NK-92 (cell line): ENCODE results near the gene RBX1.
"Not testable (repeated sequence)": the region's sequence is repeated elsewhere in the genome, so short reads cannot be mapped to it uniquely, and the experiment has no call there.

Source experiments
- DNase-seq: peaks from one replicate; lab custom pipeline; 2025; ENCODE audit not compliant: unreplicated experiment; lab: John Stamatoyannopoulos, UW

Gene RBX1

DNA sequence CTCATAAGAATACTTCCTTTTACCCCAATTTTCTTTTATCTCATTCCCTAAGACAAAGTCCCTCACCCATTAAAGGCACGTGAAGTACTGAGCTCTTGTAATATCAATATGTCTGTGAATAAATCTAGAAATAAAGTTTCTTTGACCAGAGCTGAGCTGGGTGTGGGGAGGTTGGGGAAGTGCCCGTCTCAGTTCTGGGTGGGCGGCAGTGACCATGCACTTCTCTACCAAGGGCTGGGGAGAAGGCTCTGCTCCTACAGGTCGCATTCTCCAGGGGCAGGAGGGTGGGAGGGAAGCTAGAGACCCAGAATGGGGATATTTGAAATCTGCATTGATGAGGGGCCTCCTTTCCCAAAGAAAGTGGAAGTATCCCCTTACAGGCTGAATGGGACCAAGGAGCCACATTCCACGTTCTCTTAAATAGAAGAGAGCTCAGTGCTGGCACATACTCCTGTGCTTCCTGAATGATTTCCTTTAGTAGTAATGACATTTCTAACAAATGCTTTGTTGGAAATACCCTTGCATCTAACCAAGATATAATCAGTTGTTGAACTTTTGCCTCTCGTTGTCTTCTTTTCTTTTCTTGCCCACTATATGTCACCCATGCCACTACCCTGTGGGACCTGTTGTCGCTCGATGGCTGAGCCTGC, 16.1 kb downstream of the RBX1 start:
- DNase-seq = no peak

DNA sequence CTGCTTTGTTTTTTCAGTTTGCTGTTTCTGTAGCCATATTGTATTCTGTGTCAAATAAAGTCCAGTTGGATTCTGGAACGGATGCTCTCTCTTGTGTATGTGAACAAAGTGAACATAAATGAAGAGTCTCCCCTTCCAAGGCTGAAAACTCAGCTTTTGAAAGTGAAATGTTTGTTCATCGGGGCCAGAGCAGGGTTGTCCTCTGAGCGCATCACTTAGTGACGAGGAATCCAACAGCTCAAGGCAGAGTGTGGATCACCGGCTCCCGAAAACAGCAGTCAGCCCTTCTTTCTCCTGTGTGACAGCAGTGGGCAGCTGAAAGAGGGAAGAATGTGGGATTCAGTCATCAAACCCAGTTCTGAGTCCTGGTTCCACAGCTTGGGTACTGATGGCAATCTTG, 21.4 kb downstream of the RBX1 start:
- no peak for DNase-seq

DNA sequence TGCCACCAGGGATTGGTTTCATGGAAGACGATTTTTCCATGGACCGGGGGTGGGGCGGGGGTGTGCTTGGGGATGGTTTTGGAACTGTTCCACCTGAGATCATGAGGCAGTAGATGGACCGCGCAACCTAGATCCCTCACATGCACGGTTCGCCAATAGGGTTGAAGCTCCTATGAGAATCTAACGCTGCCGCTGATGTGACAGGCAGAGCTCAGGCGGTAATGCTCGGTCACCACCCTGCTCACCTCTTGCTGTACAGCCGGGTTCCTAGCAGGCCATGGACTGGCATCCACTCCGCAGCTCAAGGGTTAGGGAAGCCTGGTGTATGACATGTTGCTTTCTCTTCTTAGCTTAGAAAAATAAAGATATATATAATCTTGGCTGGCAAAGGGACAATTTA, 22.0 kb downstream of the RBX1 start:
- no peak for DNase-seq

DNA sequence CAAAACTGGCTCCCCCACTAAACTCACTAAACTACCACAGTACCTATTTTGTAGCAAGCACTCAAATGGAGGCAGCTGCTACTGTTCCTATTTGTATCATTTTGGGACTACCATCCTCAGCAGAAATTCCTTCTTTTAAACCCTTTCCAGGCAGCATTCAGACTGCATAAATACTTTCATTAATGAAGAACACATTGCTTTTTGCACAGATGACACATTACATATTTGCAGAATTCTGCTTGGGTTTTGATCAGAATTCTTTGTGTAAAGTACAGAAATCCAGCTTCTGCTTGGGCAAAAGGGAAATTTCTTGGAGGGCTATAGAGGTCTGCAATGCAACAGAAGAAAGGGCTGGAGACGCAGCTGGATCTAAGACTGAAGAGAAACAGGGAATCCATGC, 24.2 kb downstream of the RBX1 start:
- no peak for DNase-seq

DNA sequence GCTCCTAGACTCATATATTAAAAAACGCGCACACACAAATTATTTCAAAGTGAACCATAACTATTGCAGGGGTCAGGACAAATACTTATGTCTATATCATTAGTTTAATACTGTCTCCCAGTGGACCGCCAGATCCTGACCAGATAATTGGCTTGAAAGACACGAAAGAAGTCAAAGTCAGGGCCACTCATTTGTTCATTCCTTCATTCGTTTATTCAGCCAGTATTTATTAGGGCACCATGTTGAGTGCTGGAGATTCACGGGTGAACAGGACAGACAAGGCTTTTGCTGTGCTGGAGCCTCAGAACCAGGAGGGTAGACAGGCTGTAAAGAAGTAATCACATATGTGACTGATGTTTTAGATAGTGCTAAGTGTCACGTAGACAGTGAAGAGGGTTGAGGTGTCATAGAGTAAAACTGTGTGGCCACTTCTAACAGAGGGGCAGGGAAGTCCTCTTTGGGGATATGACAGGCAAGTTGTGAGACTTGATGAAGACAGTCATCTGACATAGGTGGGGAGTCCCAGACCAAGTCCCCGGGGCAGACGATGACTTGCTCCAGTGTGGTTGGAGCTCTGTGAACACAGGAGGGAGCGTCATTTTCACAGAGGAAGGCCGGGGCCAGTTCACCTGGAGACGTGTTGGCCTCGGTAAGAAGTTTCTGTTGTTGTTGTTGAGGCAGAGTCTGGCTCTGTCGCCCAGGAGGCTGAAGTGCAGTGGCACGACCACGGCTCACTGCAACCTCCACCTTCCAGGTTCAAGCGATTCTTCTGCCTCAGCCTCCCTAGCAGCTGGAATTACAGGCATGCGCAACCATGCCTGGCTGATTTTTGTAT, 25.9 kb downstream of the RBX1 start:
- no peak for DNase-seq

DNA sequence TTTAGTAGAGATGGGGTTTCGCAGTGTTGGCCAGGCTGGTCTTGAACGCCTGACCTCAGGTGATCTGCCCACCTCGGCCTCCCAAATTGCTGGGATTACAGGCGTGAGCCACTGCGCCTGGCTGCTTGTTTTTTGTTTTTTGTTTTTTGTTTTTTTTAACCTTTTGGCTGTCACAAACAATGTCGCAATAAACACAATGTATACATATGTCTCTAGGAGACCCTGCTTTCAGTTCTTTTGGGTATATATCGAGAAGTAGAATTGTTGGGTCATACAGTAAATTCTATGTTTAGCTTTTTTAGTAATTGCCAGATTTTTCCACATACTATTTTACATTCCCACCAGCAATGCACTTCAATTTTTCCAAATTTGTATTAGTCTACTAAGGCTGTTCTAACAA, 28.0 kb downstream of the RBX1 start:
- no peak for DNase-seq

DNA sequence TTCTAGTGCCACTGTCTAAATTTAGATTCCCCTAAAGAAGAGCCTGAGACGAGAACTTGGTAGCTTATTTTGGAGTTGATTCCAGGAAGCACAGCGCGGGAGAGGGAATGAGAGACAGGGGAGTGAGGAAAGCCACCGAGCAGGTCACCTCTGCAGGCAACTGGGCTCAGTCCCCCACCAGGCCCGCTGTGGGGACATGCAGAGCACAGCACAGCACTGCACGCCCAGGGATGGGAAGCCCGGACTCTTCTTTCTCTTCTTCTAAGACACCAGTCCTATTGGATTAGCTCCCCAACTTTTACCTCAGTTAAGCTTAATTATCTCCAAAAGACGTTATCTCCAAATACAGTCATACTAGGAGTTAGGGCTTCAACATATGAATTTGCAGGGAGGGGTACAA, 28.7 kb downstream of the RBX1 start:
- no peak for DNase-seq

DNA sequence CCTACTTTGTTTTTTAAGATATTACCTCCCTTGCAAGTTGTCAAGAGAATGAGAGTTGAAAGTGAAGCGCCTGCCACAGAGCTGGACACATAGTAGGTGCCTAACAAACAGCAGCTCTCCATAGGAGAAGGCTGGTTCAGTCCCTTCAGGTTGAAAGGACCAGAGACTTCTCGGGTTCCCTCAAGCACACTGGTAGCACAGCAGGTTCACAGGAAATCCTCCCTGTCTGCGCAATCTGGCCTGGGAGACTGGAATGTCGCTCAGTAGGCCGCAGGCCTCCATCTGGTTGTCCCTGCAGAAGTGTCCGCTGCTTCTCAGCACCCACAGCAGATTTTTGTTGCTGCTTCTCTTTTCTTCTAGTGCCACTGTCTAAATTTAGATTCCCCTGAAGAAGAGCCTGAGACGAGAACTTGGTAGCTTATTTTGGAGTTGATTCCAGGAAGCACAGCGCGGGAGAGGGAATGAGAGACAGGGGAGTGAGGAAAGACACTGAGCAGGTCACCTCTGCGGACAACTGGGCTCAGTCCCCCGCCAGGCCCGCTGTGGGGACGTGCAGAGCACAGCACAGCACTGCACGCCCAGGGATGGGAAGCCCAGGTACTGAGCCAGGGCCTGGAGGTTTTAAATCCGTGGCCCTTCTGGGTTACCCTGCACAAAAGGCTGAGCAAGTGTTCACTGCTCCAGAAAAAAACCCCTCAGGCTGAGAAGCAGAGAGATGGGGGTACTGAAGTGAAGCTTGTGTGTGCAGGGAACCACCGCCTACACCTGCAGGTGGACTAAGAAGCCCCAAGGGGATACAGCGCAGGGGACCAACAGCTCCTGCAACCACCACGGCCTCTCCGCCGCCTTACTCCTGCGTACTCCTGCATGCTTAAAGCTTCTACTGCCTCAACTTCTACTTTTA, 31.6 kb downstream of the RBX1 start:
- no peak for DNase-seq

DNA sequence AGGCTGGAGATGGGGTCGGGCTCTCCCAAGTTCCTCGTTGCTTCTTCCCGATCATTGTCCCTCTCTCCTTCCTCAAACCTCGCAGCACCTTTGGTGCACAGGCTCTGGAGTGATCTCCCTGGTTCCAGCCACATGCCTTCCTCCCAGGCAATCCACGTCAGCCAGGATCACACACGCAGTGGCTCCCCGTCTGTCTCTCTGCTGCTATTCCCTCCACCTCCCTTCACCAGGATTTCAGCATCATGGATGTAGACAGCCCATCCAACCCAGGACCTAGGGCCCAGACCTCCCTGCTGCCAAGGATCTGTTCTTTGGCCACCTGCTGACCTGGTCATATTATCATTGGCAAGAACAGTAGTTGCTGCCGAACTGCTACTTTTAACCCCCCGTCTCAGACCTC, 40.1 kb downstream of the RBX1 start:
- DNase-seq = no peak

DNA sequence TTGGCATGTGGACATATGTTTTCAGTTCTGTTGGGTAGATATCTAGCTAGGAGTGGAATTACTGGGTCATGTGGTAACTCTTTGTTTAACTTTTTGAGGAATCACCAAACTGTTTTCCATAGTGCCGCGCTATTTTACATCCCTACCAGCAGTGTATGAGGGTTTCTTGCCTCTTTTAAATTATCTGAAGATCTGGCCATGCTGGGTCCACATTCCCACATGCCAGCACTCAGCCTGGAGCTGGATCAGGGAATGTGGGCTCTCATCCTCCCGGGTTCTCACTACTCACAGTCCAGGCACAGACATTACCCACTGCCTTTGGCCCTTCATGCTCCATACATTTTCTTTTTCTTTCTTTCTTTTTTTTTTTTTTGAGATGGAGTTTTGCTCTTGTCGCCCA, 44.6 kb downstream of the RBX1 start:
- no peak for DNase-seq

DNA sequence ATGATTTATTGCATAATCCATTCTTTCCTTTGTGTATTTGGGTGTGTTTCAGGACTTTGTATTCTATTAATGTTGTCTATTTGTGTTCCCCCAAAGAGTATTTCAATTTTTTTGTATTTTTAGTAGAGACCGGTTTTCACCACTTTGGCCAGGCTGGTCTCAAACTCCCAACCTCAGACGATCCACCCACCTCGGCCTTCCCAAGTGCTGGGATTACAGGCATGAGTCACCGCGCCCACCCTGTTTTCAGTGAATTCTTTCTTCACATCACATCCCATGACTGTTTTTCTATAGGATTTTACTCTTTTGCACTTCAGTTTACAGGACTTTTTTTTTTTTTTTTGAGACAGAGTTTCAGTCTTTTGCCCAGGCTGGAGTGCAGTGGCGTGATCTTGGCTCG, 46.3 kb downstream of the RBX1 start:
- DNase-seq = no peak

DNA sequence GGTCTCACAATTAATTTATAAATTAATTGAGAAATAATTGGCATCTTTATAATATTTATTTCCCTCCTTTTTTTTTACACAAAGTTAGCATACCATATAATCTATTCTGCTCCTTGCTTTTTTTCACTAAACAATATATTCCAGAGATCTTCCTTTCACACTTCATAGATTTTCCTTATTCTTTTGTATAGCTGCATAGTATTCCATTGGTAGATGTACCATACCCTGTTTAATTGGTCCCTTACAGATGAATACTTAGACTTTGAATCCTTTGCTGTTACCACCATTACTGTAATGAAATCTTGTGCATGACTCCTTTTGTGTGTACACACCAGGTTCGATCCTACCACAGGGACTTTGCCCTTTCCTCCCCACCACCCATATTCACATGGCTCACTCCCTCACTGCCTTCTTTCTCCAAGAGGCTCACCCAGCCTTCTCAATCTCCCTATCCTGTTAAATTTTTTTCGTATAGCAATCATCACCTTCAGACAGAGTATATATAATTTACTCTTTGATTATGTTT, 48.9 kb downstream of the RBX1 start:
- no peak for DNase-seq

DNA sequence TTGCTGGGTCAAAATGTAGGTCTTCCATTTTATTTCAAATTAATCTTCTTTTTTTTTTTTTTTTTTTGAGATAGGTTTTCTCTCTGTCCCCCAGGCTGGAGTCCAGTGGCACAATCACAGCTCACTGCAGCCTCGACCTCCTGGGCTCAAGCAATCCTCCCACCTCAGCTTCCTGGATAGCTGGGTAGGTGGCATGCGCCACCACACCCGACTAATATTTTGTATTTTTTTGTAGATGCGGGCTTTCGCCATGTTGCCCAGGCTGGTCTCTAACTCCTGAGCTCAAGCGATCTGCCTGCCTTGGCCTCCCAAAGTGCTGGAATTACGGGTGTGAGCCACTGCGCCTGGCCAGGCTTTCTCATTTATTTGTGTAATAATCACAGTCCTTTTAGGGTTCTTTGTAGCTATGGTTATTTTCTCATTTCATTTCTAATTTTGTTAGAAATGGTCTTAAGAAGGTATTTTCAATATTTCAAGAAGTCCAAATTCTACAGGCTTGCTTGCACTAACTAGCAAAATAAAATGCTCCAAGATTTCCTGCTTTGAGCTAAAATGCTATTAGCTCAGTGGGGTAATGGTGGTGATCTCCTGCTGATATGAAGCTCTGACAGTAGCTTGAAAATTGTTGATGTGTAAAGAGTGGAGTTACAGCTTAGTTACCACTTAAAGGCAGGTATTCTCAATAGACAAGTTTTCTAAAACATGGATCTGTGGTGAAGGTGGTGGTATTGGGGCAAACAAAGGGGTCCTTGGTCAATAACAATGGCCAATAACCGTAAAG, 50.0 kb downstream of the RBX1 start:
- no peak for DNase-seq

DNA sequence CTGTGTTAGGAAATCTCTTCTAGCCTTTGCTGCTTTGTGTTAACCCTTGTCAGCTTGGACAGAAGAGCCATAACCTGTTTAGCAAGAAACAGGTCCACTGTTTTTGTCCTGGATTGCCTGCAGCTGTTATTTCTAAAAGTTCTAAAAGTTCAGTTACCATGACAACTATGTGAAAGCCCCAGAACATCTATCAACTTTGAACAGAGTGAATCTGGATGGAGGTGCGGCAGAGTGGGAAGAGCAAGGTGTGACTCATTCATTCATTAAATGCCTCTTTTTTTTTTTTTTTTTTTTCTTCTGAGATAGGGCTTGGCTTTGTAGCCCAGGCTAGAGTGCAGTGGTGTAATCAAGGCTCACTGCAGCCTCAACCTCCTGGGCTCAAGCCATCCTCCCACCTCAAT, 50.5 kb downstream of the RBX1 start:
- no peak for DNase-seq

DNA sequence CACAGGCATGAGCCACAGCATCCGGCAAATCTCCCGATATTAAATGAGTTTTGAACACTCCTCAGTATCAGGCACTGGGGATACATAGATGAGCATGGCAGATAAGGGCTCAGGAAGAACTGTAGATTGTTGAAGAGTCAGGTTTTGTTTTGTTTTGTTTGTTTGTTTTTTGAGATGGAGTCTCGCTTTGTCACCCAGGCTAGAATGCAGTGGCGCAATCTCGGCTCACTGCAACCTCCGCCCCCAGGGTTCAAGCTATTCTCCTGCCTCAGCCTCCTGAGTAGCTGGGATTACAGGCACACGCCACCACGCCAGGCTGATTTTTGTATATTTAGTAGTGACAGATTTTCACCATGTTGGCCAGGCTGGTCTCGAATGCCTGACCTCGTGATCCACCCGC, 51.2 kb downstream of the RBX1 start:
- not testable (repeated sequence) for DNase-seq

DNA sequence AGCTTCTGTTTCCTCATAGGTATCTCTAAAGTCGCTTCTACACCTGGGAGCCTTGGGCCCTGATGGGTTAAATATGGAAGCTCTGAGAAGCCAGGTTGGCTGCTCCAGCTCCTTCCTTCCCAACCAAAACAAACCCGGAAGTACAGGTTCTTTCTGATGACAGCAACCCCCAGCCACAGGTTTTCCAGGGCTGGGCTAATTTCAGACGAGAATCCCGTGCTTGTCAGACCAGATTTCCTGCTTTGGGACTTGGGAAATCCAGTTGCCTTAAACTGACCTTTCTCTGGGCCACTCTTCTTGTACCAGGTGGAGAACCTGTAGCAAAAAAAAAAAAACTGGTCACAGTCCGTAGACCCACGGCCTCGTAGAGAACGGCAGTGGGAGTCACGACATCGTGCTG, 51.9 kb downstream of the RBX1 start:
- DNase-seq = no peak

DNA sequence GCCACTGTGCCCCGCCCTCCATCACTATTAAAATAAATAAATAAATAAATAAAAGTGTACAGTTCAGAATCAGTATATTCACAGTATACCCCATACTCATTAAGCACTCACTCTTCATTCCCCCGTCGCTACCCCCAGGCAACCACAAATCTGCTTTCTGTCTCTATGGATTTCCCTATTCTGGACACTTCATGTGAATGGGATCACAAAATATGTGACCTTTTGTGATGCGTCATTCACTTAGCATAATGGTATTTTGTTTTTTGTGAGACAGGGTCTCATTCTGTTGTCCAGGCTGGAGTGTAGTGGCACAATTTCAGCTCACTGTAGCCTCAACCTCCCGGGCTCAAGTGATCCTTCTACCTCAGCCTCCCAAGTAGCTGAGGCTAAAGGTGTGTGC, 52.8 kb downstream of the RBX1 start:
- no peak for DNase-seq

DNA sequence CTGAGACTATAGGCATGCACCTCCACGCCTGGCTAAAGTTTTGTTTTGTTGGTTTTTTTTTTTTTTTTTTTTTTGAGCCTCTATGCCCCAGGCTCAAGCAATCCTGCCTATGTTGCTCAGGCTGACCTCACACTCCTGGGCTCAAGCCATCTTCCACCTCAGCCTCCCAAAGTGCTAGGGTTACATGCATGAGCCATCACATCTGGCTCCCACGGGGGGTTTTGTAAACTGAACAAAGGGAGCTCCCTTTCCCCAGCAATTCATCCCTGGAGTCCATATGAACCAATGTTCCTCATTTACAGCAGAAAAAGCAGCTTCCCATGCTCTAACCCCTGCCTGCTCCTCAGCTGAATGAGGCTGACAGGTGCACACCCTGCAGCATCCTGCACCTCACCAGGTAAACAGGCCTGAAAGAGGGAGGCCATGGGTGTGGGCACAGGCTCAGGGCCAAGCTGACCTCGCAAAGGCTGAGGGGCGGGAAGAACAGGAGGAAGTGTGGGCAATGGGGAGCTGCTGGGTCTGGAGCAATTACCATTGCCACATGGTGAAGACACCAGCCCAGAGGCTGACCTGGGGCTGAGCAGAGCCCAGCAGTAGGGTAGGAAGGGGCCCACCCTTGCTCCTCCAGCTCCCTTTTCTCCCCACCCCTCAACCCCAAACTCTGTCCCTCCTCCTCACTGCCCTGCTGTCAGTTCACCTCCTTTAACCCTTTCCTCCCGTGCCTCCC, 58.2 kb downstream of the RBX1 start:
- DNase-seq = no peak

DNA sequence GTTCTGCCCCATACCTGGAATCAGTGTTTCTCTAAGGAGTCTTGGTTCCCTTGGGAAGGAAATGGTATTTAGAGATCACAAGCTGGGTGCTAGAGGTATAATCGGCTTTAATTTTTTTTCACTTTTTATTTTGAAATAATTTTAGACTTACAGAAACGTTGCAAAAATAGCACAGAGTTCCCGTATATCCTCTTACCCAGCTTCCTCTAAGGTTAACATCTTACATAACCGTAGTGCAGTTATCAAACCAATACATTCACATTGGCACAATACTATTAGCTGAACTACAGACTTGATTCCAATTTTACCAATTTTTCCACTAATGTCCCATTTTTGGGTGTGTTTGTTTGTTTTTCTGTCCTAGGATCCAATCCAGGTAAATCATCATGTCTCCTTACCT, 63.8 kb downstream of the RBX1 start:
- no peak for DNase-seq

DNA sequence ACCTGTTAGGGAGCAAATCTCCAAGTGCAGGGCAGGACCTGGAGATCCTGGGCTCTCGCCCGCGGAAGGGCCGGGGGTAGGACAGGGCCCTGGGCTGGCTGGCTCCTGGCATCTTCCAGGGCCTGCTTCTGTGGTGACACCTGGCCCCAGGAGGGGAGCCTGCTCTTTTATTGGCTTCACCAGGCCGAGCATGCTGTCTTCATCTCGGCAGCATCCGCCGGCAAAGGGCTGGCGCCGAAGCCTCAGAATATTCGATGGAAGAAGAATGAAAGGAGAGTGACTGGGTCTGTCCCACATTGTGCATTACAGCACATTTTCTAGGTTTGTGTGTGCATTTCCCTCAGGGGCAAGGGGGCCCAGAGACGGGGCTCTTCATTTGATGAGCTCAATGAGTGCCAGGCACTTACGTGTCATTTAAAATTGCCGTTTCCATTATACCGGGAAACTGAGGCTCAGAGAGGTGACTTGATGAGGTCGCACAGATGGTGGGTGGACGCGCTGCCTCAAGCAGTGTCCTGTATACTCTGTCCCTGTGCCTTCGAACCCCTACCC, 70.0 kb downstream of the RBX1 start:
- no peak for DNase-seq
